Neural cell (in vitro differentiated cells): ENCODE data around the gene ERBB4. TPM values are rescaled to one million over a fixed set of nuclear protein-coding genes. Genes with fewer than 3 reads are reported as not detected.

Source experiments
- H2AFZ ChIP-seq: fragments of 200-600, 300-800 bp; sonication (generic), shearing (Covaris generic); 2 replicates; pipeline ENCODE4 v1.6.0; 2014; ENCODE audit warnings: low read depth, mild to moderate bottlenecking, antibody characterized with exemption, low read length, moderate library complexity
- H3F3A ChIP-seq: fragments of 200-600 bp; shearing (Covaris generic); 2 replicates; pipeline ENCODE4 v1.6.1; 2016; ENCODE audit warnings: mild to moderate bottlenecking, moderate library complexity, mixed read lengths, antibody characterized with exemption, low read length; ENCODE audit not compliant: insufficient read depth, poor library complexity, severe bottlenecking
- H3K27ac ChIP-seq: fragments of 200-600, 300-800 bp; sonication (generic), shearing (Covaris generic); 2 replicates; pipeline ENCODE4 v1.5.1; 2014; ENCODE audit warnings: mild to moderate bottlenecking, low read length, moderate library complexity
- H3K27me3 ChIP-seq: fragments of 300-800, 200-600 bp; sonication (generic), shearing (Covaris generic); 2 replicates; pipeline ENCODE4 v1.6.0; 2014; ENCODE audit warnings: mild to moderate bottlenecking, low read depth, low read length, moderate library complexity; ENCODE audit not compliant: insufficient read depth
- H3K36me3 ChIP-seq: fragments of 300-800, 200-600 bp; sonication (generic), shearing (Covaris generic); 2 replicates; pipeline ENCODE4 v1.5.1; 2014; ENCODE audit warnings: mild to moderate bottlenecking, antibody characterized with exemption, low read length, moderate library complexity; ENCODE audit not compliant: insufficient read depth
- H3K4me2 ChIP-seq: fragments of 300-800, 200-600 bp; sonication (generic), shearing (Covaris generic); 2 replicates; pipeline ENCODE4 v1.6.0; 2014; ENCODE audit warnings: mild to moderate bottlenecking, low read length
- H3K4me3 ChIP-seq: fragments of 300-800, 200-600 bp; sonication (generic), shearing (Covaris generic); 2 replicates; pipeline ENCODE4 v1.5.1; 2014; ENCODE audit warnings: mild to moderate bottlenecking, low read length, moderate library complexity
- H3K79me2 ChIP-seq: fragments of 200-600 bp; shearing (Covaris generic); replicated peaks from 2 replicates; pipeline ENCODE4 v1.6.0; 2014; ENCODE audit warnings: mild to moderate bottlenecking, low read length, moderate library complexity; ENCODE audit not compliant: insufficient read depth
- H3K9ac ChIP-seq: fragments of 300-800, 200-600 bp; sonication (generic), shearing (Covaris generic); 2 replicates; pipeline ENCODE4 v1.6.1; 2016; ENCODE audit warnings: mild to moderate bottlenecking, low read length, mixed read lengths
- H3K9me2 ChIP-seq: fragments of 200-600 bp; shearing (Covaris generic); 2 replicates; pipeline ENCODE4 v1.6.1; 2016; ENCODE audit warnings: mild to moderate bottlenecking, low read length, mixed read lengths; ENCODE audit not compliant: insufficient read depth
- H3K9me3 ChIP-seq: fragments of 200-600, 300-800 bp; sonication (generic), shearing (Covaris generic); 2 replicates; pipeline ENCODE4 v1.6.1; 2016; ENCODE audit warnings: mild to moderate bottlenecking, mixed run types, low read length, moderate library complexity, mixed read lengths
- H4K20me1 ChIP-seq: fragments of 200-600 bp; shearing (Covaris generic); 2 replicates; pipeline ENCODE4 v1.6.1; 2016; ENCODE audit warnings: mild to moderate bottlenecking, mixed run types; ENCODE audit not compliant: insufficient read depth
- EP300 ChIP-seq: fragments of 450-650 bp; conservative IDR thresholded peaks from 2 replicates; pipeline ENCODE4 v1.6.1; 2014; ENCODE audit warnings: antibody characterized with exemption, mild to moderate bottlenecking, moderate library complexity; ENCODE audit not compliant: poor library complexity, severe bottlenecking
- EZH2 ChIP-seq: fragments of 200-600, 300-800 bp; shearing (Covaris generic), sonication (generic); IDR thresholded peaks from 2 replicates; pipeline ENCODE4 v1.6.1; 2014; ENCODE audit warnings: antibody characterized with exemption, low read length, borderline replicate concordance, mild to moderate bottlenecking; ENCODE audit not compliant: insufficient read depth, poor library complexity, severe bottlenecking
- MXI1 ChIP-seq: fragments of 450-650 bp; conservative IDR thresholded peaks from 2 replicates; pipeline ENCODE4 v1.6.1; 2014; ENCODE audit warnings: antibody characterized with exemption, mild to moderate bottlenecking; ENCODE audit not compliant: poor library complexity, severe bottlenecking
- POLR2AphosphoS5 ChIP-seq: IDR thresholded peaks from 2 replicates; pipeline ENCODE4 v1.6.1; 2012
- RAD21 ChIP-seq: fragments of 450-650 bp; conservative IDR thresholded peaks from 2 replicates; pipeline ENCODE4 v1.6.1; 2014; ENCODE audit warnings: antibody characterized with exemption, mild to moderate bottlenecking, moderate library complexity
- REST ChIP-seq: IDR thresholded peaks from 2 replicates; pipeline ENCODE4 v1.6.1; 2012; ENCODE audit warnings: borderline replicate concordance
- SMC3 ChIP-seq: fragments of 450-650 bp; conservative IDR thresholded peaks from 2 replicates; pipeline ENCODE4 v1.6.1; 2014; ENCODE audit warnings: antibody characterized with exemption, mild to moderate bottlenecking, moderate library complexity; ENCODE audit not compliant: poor library complexity
- TAF1 ChIP-seq: IDR thresholded peaks from 2 replicates; pipeline ENCODE4 v1.6.1; 2012; ENCODE audit warnings: low read depth
- polyA plus RNA-seq: library from polyadenylated mRNA; depleted of rRNA; stranded (reverse); fragments of >200 nt; gene quantifications from 2 replicates; pipeline ENCODE4 v1.2.3, GENCODE V29; 2014
- TF ChIP-seq, protein P1 (sequence below): fragments of 450-650 bp; IDR thresholded peaks from 2 replicates; pipeline ENCODE4 v1.5.1; 2014; ENCODE audit warnings: antibody characterized with exemption, mild to moderate bottlenecking, moderate library complexity; ENCODE audit not compliant: poor library complexity, severe bottlenecking

The ERBB4 gene
- polyA plus RNA-seq, 1 donor from 2014 or later: 0.69 TPM

- Histone ChIP-seq H3K9ac (no peak overlapping the region), H3K4me3 (no peak overlapping the region), H3K79me2 (no peaks in the 10 kb centered on the region), H2AFZ (no peak overlapping the region), H3K9me3 (no peaks in the 10 kb centered on the region), H3F3A (no peaks in the 10 kb centered on the region), H3K27me3 (no peaks in the 10 kb centered on the region), H3K9me2 (no peaks in the 10 kb centered on the region), H3K4me2 (no peak overlapping the region), H3K27ac (no peak overlapping the region), H3K36me3 (no peaks in the 10 kb centered on the region), H4K20me1 (no peaks in the 10 kb centered on the region)
- no peak for TF ChIP-seq RAD21
- TF ChIP-seq, protein P1, sequence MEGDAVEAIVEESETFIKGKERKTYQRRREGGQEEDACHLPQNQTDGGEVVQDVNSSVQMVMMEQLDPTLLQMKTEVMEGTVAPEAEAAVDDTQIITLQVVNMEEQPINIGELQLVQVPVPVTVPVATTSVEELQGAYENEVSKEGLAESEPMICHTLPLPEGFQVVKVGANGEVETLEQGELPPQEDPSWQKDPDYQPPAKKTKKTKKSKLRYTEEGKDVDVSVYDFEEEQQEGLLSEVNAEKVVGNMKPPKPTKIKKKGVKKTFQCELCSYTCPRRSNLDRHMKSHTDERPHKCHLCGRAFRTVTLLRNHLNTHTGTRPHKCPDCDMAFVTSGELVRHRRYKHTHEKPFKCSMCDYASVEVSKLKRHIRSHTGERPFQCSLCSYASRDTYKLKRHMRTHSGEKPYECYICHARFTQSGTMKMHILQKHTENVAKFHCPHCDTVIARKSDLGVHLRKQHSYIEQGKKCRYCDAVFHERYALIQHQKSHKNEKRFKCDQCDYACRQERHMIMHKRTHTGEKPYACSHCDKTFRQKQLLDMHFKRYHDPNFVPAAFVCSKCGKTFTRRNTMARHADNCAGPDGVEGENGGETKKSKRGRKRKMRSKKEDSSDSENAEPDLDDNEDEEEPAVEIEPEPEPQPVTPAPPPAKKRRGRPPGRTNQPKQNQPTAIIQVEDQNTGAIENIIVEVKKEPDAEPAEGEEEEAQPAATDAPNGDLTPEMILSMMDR: no peak
- TF ChIP-seq MXI1: no peak
- no peak for TF ChIP-seq EZH2
- TF ChIP-seq POLR2AphosphoS5: no peak
- TF ChIP-seq EP300: no peak
- TF ChIP-seq TAF1: no peak
- no peak for TF ChIP-seq REST
- no peak for TF ChIP-seq SMC3
Observed at GRCh38 chr2:211487733-211488132, 1050.9 kb downstream of the ERBB4 start.

- no peak overlapping the region for H3K4me2 ChIP-seq
- no peak overlapping the region for H2AFZ ChIP-seq
- H4K20me1 ChIP-seq: no peaks in the 10 kb centered on the region
- no peak overlapping the region for H3K27ac ChIP-seq
- no peaks in the 10 kb centered on the region for H3K36me3 ChIP-seq
- H3F3A ChIP-seq: no peaks in the 10 kb centered on the region
- TF ChIP-seq TAF1 (no peak), REST (no peak), EP300 (no peak), EZH2 (no peak)
- TF ChIP-seq, protein P1: no peak
- H3K4me3 ChIP-seq: no peak overlapping the region
- H3K79me2 ChIP-seq: no peaks in the 10 kb centered on the region
- H3K9me2 ChIP-seq: no peaks in the 10 kb centered on the region
- H3K27me3 ChIP-seq: no peaks in the 10 kb centered on the region
- no peaks in the 10 kb centered on the region for H3K9me3 ChIP-seq
- no peak overlapping the region for H3K9ac ChIP-seq
Observed at GRCh38 chr2:211479536-211480150, 1059.0 kb downstream of the ERBB4 start.
